MM.1S (cell line): ENCODE data around the gene ST3GAL3.

Experiments used
- DNase-seq: peaks from one replicate; pipeline ENCODE4 v3.0.0-alpha.2; 2015
- H2AFZ ChIP-seq: fragments of 300-600 bp; sonication (generic); 2 replicates; pipeline ENCODE4 v1.6.0; 2016; ENCODE audit warnings: antibody characterized with exemption, low read length
- H3F3A ChIP-seq: fragments of 300-600 bp; sonication (generic); 2 replicates; pipeline ENCODE4 v1.6.1; 2016; ENCODE audit warnings: mild to moderate bottlenecking, antibody characterized with exemption, low read length, moderate library complexity, mixed read lengths; ENCODE audit not compliant: insufficient read depth
- H3K27ac ChIP-seq: fragments of 300-600 bp; sonication (generic); 2 replicates; pipeline ENCODE4 v1.5.1; 2016; ENCODE audit warnings: mild to moderate bottlenecking, low read length
- H3K27me3 ChIP-seq: fragments of 300-600 bp; sonication (generic); replicated peaks from 2 replicates; pipeline ENCODE4 v1.6.0; 2016; ENCODE audit warnings: low read length; ENCODE audit not compliant: insufficient read depth
- H3K36me3 ChIP-seq: fragments of 300-600 bp; sonication (generic); replicated peaks from 2 replicates; pipeline ENCODE4 v1.6.1; 2016; ENCODE audit warnings: mild to moderate bottlenecking, low read length, mixed read lengths; ENCODE audit not compliant: insufficient read depth
- H3K4me1 ChIP-seq: fragments of 300-600 bp; sonication (generic); 2 replicates; pipeline ENCODE4 v1.6.1; 2016; ENCODE audit warnings: low read length, mixed read lengths
- H3K4me2 ChIP-seq: fragments of 300-600 bp; sonication (generic); 2 replicates; pipeline ENCODE4 v1.6.0; 2016; ENCODE audit warnings: low read depth, low read length
- H3K4me3 ChIP-seq: fragments of 300-600 bp; sonication (generic); 2 replicates; pipeline ENCODE4 v1.5.1; 2016; ENCODE audit warnings: low read length, mixed read lengths
- H3K79me2 ChIP-seq: fragments of 300-600 bp; sonication (generic); 2 replicates; pipeline ENCODE4 v1.6.1; 2016; ENCODE audit warnings: mixed run types, low read length, mixed read lengths
- H3K9ac ChIP-seq: fragments of 300-600 bp; sonication (generic); 2 replicates; pipeline ENCODE4 v1.6.1; 2016; ENCODE audit warnings: low read length, mixed read lengths
- H3K9me2 ChIP-seq: fragments of 300-600 bp; sonication (generic); replicated peaks from 2 replicates; pipeline ENCODE4 v1.6.1; 2016; ENCODE audit warnings: mild to moderate bottlenecking, low read length, mixed read lengths; ENCODE audit not compliant: insufficient read depth
- H3K9me3 ChIP-seq: fragments of 300-600 bp; sonication (generic); replicated peaks from 2 replicates; pipeline ENCODE4 v1.6.1; 2016; ENCODE audit warnings: mild to moderate bottlenecking, low read length, mixed read lengths; ENCODE audit not compliant: insufficient read depth
- H4K20me1 ChIP-seq: fragments of 300-600 bp; sonication (generic); 2 replicates; pipeline ENCODE4 v1.6.1; 2016; ENCODE audit warnings: mild to moderate bottlenecking, low read length, moderate library complexity, mixed read lengths; ENCODE audit not compliant: insufficient read depth
- EZH2 ChIP-seq: fragments of 300-600 bp; sonication (generic); optimal IDR thresholded peaks from 2 replicates; pipeline ENCODE3; 2017; ENCODE audit warnings: low read depth, mild to moderate bottlenecking, antibody characterized with exemption, low read length, mixed read lengths
- EZH2phosphoT487 ChIP-seq: fragments of 300-600 bp; sonication (generic); IDR thresholded peaks from 2 replicates; pipeline ENCODE4 v1.6.1; 2018; ENCODE audit warnings: antibody characterized with exemption, low read length
- TF ChIP-seq, protein P1 (sequence below): fragments of 300-600 bp; sonication (generic); IDR thresholded peaks from 2 replicates; pipeline ENCODE4 v1.5.1; 2016; ENCODE audit warnings: antibody characterized with exemption, low read length, mixed read lengths

Gene ST3GAL3

DNA sequence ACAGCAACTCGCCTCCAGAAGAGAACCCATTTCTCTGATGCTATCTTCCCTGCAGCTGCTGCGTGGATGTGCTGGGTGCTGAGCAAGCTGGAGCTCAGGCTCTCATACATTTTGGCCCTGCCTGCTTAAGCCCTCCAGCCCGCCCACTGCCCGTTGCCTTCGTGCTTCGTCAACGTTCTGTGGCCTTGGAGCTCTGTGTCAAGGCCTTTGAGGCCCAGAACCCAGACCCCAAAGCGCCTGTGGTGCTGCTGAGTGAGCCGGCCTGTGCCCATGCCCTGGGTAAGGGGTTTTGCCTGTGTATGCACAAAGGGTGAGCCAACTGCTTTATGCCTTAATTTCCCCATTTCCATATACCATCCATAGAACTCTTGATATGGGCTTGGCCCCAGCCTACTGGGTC, 263.6 kb downstream of the ST3GAL3 start:
- no peak for TF ChIP-seq EZH2phosphoT487
- TF ChIP-seq, protein P1, sequence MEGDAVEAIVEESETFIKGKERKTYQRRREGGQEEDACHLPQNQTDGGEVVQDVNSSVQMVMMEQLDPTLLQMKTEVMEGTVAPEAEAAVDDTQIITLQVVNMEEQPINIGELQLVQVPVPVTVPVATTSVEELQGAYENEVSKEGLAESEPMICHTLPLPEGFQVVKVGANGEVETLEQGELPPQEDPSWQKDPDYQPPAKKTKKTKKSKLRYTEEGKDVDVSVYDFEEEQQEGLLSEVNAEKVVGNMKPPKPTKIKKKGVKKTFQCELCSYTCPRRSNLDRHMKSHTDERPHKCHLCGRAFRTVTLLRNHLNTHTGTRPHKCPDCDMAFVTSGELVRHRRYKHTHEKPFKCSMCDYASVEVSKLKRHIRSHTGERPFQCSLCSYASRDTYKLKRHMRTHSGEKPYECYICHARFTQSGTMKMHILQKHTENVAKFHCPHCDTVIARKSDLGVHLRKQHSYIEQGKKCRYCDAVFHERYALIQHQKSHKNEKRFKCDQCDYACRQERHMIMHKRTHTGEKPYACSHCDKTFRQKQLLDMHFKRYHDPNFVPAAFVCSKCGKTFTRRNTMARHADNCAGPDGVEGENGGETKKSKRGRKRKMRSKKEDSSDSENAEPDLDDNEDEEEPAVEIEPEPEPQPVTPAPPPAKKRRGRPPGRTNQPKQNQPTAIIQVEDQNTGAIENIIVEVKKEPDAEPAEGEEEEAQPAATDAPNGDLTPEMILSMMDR, result no peak
- no peak for TF ChIP-seq EZH2
- Histone ChIP-seq H3K4me3 (peak overlapping the region; percentile 99), H3K9ac (peak overlapping the region; percentile 88; the same call in 1 of the 2 replicates), H3K9me2 (no peaks in the 10 kb centered on the region), H3K27ac (no peak overlapping the region), H3K4me2 (peak overlapping the region; percentile 99), H2AFZ (no peak overlapping the region), H3K9me3 (no peaks in the 10 kb centered on the region), H3K4me1 (peaks cover 22% of the 10 kb centered on the region), H3K79me2 (peaks cover 33% of the 10 kb centered on the region), H4K20me1 (no peaks in the 10 kb centered on the region), H3K36me3 (no peaks in the 10 kb centered on the region), H3F3A (peaks cover 14% of the 10 kb centered on the region), H3K27me3 (no peaks in the 10 kb centered on the region)
- DNase-seq, result no peak

GRCh38 chr1:43971336-43971980, 264.1 kb downstream of the ST3GAL3 start:
- H3K9me2 ChIP-seq, result no peaks in the 10 kb centered on the region
- no peak overlapping the region for H3K27ac ChIP-seq
- H3K4me1 ChIP-seq, result peaks cover 27% of the 10 kb centered on the region
- peaks cover 3% of the 10 kb centered on the region; the same call in 1 of the 2 replicates for H4K20me1 ChIP-seq
- H2AFZ ChIP-seq, result no peak overlapping the region
- no peaks in the 10 kb centered on the region for H3K27me3 ChIP-seq
- peaks cover 14% of the 10 kb centered on the region for H3F3A ChIP-seq
- H3K9ac ChIP-seq, result no peak overlapping the region
- H3K4me3 ChIP-seq, result no peak overlapping the region
- no peak for DNase-seq
- H3K9me3 ChIP-seq, result no peaks in the 10 kb centered on the region
- H3K79me2 ChIP-seq, result peaks cover 38% of the 10 kb centered on the region
- TF ChIP-seq, protein P1, result no peak
- TF ChIP-seq EZH2phosphoT487 (no peak), EZH2 (no peak)
- peak overlapping the region; percentile 99 for H3K4me2 ChIP-seq
- H3K36me3 ChIP-seq, result no peaks in the 10 kb centered on the region

DNA sequence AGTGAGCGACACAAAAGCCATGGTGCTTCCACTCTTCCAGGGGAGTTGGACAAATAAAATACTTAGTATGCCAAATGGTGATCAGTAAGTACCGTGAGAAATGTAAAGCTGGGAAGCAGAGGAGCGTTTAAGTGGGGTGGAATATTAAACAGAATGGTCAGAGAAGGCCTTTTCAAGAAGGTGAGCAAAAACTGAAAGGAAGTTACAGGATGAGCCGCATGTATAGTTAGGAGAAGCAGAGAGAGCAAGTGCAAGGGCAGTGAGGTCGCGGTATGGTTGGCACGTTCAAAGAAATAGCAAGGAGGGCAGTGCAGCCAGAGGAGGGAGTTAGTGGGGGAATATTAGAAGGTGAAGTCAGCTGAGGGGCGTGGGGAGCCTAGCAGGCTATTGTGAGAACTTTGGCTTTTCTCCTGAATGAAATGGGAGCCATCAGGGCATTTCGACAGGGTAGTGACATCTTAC, 266.7 kb downstream of the ST3GAL3 start:
- Histone ChIP-seq H3K27ac (peak overlapping the region; percentile 79), H3K79me2 (peaks cover 54% of the 10 kb centered on the region), H3K36me3 (0 out of 2 replicates have a peak, but pooled peaks cover 3% of the 10 kb centered on the region)

More for the DNA sequence above, 266.7 kb downstream of the ST3GAL3 start:
- Histone ChIP-seq H3K27me3 (no peaks in the 10 kb centered on the region), H2AFZ (peak overlapping the region; percentile 87), H3K9ac (peak overlapping the region; percentile 95), H3K4me2 (peak overlapping the region; percentile 96), H3F3A (peaks cover 27% of the 10 kb centered on the region), H4K20me1 (peaks cover 4% of the 10 kb centered on the region; the same call in 1 of the 2 replicates), H3K9me2 (no peaks in the 10 kb centered on the region), H3K4me3 (peak overlapping the region; percentile 96), H3K9me3 (no peaks in the 10 kb centered on the region), H3K4me1 (peaks cover 40% of the 10 kb centered on the region)
- DNase-seq, result peak; percentile 53
- TF ChIP-seq, protein P1, result no peak
- TF ChIP-seq EZH2phosphoT487 (no peak), EZH2 (no peak)
